Neural progenitor cell (in vitro differentiated cells): ENCODE results near the gene NCAM1. TPM values are rescaled to one million over a fixed set of nuclear protein-coding genes. Genes with fewer than 3 reads are reported as not detected.

ENCODE experiments used
- DNase-seq: peaks from one replicate; pipeline ENCODE4 v3.0.0-alpha.2; 2016; ENCODE audit warnings: low spot score
- H2AFZ ChIP-seq: fragments of 200-600 bp; sonication (generic); replicated peaks from 2 replicates; pipeline ENCODE4 v1.6.1; 2016; ENCODE audit warnings: antibody characterized with exemption
- H3F3A ChIP-seq: fragments of 200-600 bp; sonication (generic); 2 replicates; pipeline ENCODE4 v1.6.1; 2016; ENCODE audit warnings: antibody characterized with exemption, low read depth
- H3K27ac ChIP-seq: fragments of 200-600 bp; sonication (generic); 2 replicates; pipeline ENCODE4 v1.5.1; 2016; ENCODE audit warnings: mild to moderate bottlenecking
- H3K27me3 ChIP-seq: fragments of 200-600 bp; sonication (generic); 2 replicates; pipeline ENCODE4 v1.6.1; 2016; ENCODE audit warnings: mild to moderate bottlenecking, moderate library complexity
- H3K36me3 ChIP-seq: fragments of 200-600 bp; sonication (generic); 2 replicates; pipeline ENCODE4 v1.5.1; 2016
- H3K4me1 ChIP-seq: fragments of 200-600 bp; sonication (generic); 2 replicates; pipeline ENCODE4 v1.6.1; 2016; ENCODE audit warnings: mixed run types
- H3K4me2 ChIP-seq: fragments of 200-600 bp; sonication (generic); 2 replicates; pipeline ENCODE4 v1.6.1; 2016
- H3K4me3 ChIP-seq: fragments of 200-600 bp; sonication (generic); 2 replicates; pipeline ENCODE4 v1.5.1; 2016
- H3K79me2 ChIP-seq: fragments of 200-600 bp; sonication (generic); 2 replicates; pipeline ENCODE4 v1.6.1; 2016; ENCODE audit warnings: low read depth
- H3K9ac ChIP-seq: fragments of 200-600 bp; sonication (generic); 2 replicates; pipeline ENCODE4 v1.6.1; 2016
- H3K9me3 ChIP-seq: fragments of 200-600 bp; sonication (generic); 2 replicates; pipeline ENCODE4 v1.5.1; 2016; ENCODE audit warnings: low read depth
- H4K20me1 ChIP-seq: fragments of 200-600 bp; sonication (generic); 2 replicates; pipeline ENCODE4 v1.6.1; 2016; ENCODE audit warnings: low read depth
- H3K27ac Mint-ChIP-seq: 3 replicates; pipeline ENCODE4 v1.8.0; 2021; ENCODE audit warnings: mixed read lengths
- H3K27me3 Mint-ChIP-seq: 2 replicates; pipeline ENCODE4 v1.8.0; 2022; ENCODE audit warnings: low read depth, mild to moderate bottlenecking, inconsistent platforms, moderate library complexity, mixed read lengths; ENCODE audit not compliant: insufficient read depth
- H3K36me3 Mint-ChIP-seq: 3 replicates; pipeline ENCODE4 v1.8.0; 2021; ENCODE audit warnings: mixed read lengths
- H3K4me1 Mint-ChIP-seq: 3 replicates; pipeline ENCODE4 v1.8.0; 2021; ENCODE audit warnings: mixed read lengths
- H3K4me3 Mint-ChIP-seq: 3 replicates; pipeline ENCODE4 v1.8.0; 2021; ENCODE audit warnings: mild to moderate bottlenecking, moderate library complexity, mixed read lengths
- H3K9me3 Mint-ChIP-seq: 3 replicates; pipeline ENCODE4 v1.8.0; 2020; ENCODE audit warnings: mixed read lengths
- CTCF ChIP-seq: fragments of 200-600 bp; sonication (generic); IDR thresholded peaks from 2 replicates; pipeline ENCODE4 v1.5.1; 2017; ENCODE audit warnings: antibody characterized with exemption, mild to moderate bottlenecking
- EZH2 ChIP-seq: fragments of 200-600 bp; sonication (generic); IDR thresholded peaks from 2 replicates; pipeline ENCODE4 v1.6.1; 2017; ENCODE audit warnings: antibody characterized with exemption, mild to moderate bottlenecking, moderate library complexity
- EZH2phosphoT487 ChIP-seq: fragments of 200-600 bp; sonication (generic); IDR thresholded peaks from 2 replicates; pipeline ENCODE4 v1.6.1; 2017; ENCODE audit warnings: antibody characterized with exemption
- total RNA-seq: library from RNA; depleted of rRNA; stranded (reverse); fragments of >200 nt; gene quantifications from 2 replicates; pipeline ENCODE4 v1.2.3, GENCODE V29; 2015; ENCODE audit warnings: low replicate concordance

NCAM1 gene
- total RNA-seq, 1 donor from 2014 or later, result 17.5 TPM

- no peaks in the 10 kb centered on the region for H3K27me3 ChIP-seq
- Mint-ChIP-seq H3K27ac (no peak overlapping the region), H3K4me1 (peaks cover 11% of the 10 kb centered on the region), H3K4me3 (no peak overlapping the region), H3K36me3 (peaks cover 2% of the 10 kb centered on the region), H3K27me3 (peaks cover 2% of the 10 kb centered on the region), H3K9me3 (no peaks in the 10 kb centered on the region)
- H4K20me1 ChIP-seq, result no peaks in the 10 kb centered on the region
- H3K4me2 ChIP-seq, result peak overlapping the region; percentile 33
- no peak overlapping the region for H2AFZ ChIP-seq
- no peak for DNase-seq
- H3K9me3 ChIP-seq, result no peaks in the 10 kb centered on the region
- H3K9ac ChIP-seq, result no peak overlapping the region
- TF ChIP-seq CTCF (no peak), EZH2phosphoT487 (no peak), EZH2 (no peak)
- H3K79me2 ChIP-seq, result no peaks in the 10 kb centered on the region
- no peak overlapping the region for H3K4me3 ChIP-seq
- no peaks in the 10 kb centered on the region for H3K36me3 ChIP-seq
- H3K4me1 ChIP-seq, result peaks cover 30% of the 10 kb centered on the region
- H3K27ac ChIP-seq, result no peak overlapping the region
- H3F3A ChIP-seq, result no peaks in the 10 kb centered on the region
Observed at GRCh38 chr11:113276466-113276865, 315.2 kb downstream of the NCAM1 start.

GRCh38 chr11:113277907-113278306, 316.7 kb downstream of the NCAM1 start:
- Histone ChIP-seq H3K36me3 (no peaks in the 10 kb centered on the region), H4K20me1 (no peaks in the 10 kb centered on the region), H3K27me3 (no peaks in the 10 kb centered on the region), H3K79me2 (no peaks in the 10 kb centered on the region), H3K9ac (no peak overlapping the region), H3K27ac (no peak overlapping the region), H3K4me2 (no peak overlapping the region), H3K4me1 (peaks cover 30% of the 10 kb centered on the region), H3K4me3 (no peak overlapping the region), H2AFZ (no peak overlapping the region), H3K9me3 (no peaks in the 10 kb centered on the region), H3F3A (no peaks in the 10 kb centered on the region)
- TF ChIP-seq EZH2 (no peak), EZH2phosphoT487 (no peak), CTCF (no peak)
- no peaks in the 10 kb centered on the region for H3K9me3 Mint-ChIP-seq
- no peak for DNase-seq
- H3K4me1 Mint-ChIP-seq, result peaks cover 8% of the 10 kb centered on the region
- no peak overlapping the region for H3K4me3 Mint-ChIP-seq
- no peak overlapping the region for H3K27ac Mint-ChIP-seq
- peaks cover under 1% of the 10 kb centered on the region for H3K36me3 Mint-ChIP-seq
- H3K27me3 Mint-ChIP-seq, result peaks cover 2% of the 10 kb centered on the region

- no peak overlapping the region for H2AFZ ChIP-seq
- no peak overlapping the region for H3K27ac ChIP-seq
Observed at GRCh38 chr11:113278481-113278880, 317.3 kb downstream of the NCAM1 start.

More at GRCh38 chr11:113278481-113278880, 317.3 kb downstream of the NCAM1 start:
- H3K4me1 ChIP-seq, result peaks cover 27% of the 10 kb centered on the region
- no peaks in the 10 kb centered on the region for H3K27me3 ChIP-seq
- H3K4me2 ChIP-seq, result no peak overlapping the region
- Mint-ChIP-seq H3K4me3 (no peak overlapping the region), H3K27ac (no peak overlapping the region), H3K27me3 (peaks cover 2% of the 10 kb centered on the region), H3K4me1 (peaks cover 7% of the 10 kb centered on the region), H3K9me3 (no peaks in the 10 kb centered on the region), H3K36me3 (no peaks in the 10 kb centered on the region)
- no peaks in the 10 kb centered on the region for H3F3A ChIP-seq
- no peak for TF ChIP-seq CTCF
- no peak for TF ChIP-seq EZH2
- no peak for TF ChIP-seq EZH2phosphoT487
- H3K36me3 ChIP-seq, result no peaks in the 10 kb centered on the region
- H4K20me1 ChIP-seq, result no peaks in the 10 kb centered on the region
- H3K9ac ChIP-seq, result no peak overlapping the region
- no peak overlapping the region for H3K4me3 ChIP-seq
- no peak for DNase-seq
- H3K79me2 ChIP-seq, result no peaks in the 10 kb centered on the region
- no peaks in the 10 kb centered on the region for H3K9me3 ChIP-seq
